ENCODE data around the gene PARD3.
"Not testable (repeated sequence)": the region's sequence is repeated elsewhere in the genome, so short reads cannot be mapped to it uniquely, and the experiment has no call there.

The PARD3 gene

GRCh38 chr10:34360984-34361383, 454.1 kb downstream of the PARD3 start:
- H3K9me3 ChIP-seq (ENCODE audit: control insufficient read depth, low read depth, low read length) = no peaks in the 10 kb centered on the region
- no peak overlapping the region for H3K27ac ChIP-seq (ENCODE audit: low read length)
- H3K27me3 ChIP-seq (ENCODE audit: control insufficient read depth, insufficient read depth, low read length) = no peaks in the 10 kb centered on the region
- H3K36me3 ChIP-seq (ENCODE audit: control insufficient read depth, low read depth, low read length) = peaks cover 8% of the 10 kb centered on the region
- no peak overlapping the region for H3K4me3 ChIP-seq (ENCODE audit: low read length)
- no peak overlapping the region for H3K9ac ChIP-seq (ENCODE audit: low read length)
- H3K4me1 ChIP-seq (ENCODE audit: control insufficient read depth, low read depth, low read length) = no peaks in the 10 kb centered on the region

GRCh38 chr10:34359435-34359813, 455.7 kb downstream of the PARD3 start:
- Histone ChIP-seq H3K27me3 (ENCODE audit: control insufficient read depth, insufficient read depth, low read length) (no peaks in the 10 kb centered on the region), H3K36me3 (ENCODE audit: control insufficient read depth, low read depth, low read length) (peaks cover 8% of the 10 kb centered on the region), H3K4me1 (ENCODE audit: control insufficient read depth, low read depth, low read length) (no peaks in the 10 kb centered on the region), H3K27ac (ENCODE audit: low read length) (no peak overlapping the region), H3K4me3 (ENCODE audit: low read length) (no peak overlapping the region), H3K9ac (ENCODE audit: low read length) (no peak overlapping the region), H3K9me3 (ENCODE audit: control insufficient read depth, low read depth, low read length) (no peaks in the 10 kb centered on the region)

- Histone ChIP-seq H3K36me3 (ENCODE audit: control insufficient read depth, low read depth, low read length) (peaks cover 8% of the 10 kb centered on the region), H3K9me3 (ENCODE audit: control insufficient read depth, low read depth, low read length) (no peaks in the 10 kb centered on the region), H3K4me1 (ENCODE audit: control insufficient read depth, low read depth, low read length) (no peaks in the 10 kb centered on the region), H3K9ac (ENCODE audit: low read length) (no peak overlapping the region), H3K4me3 (ENCODE audit: low read length) (no peak overlapping the region), H3K27ac (ENCODE audit: low read length) (no peak overlapping the region), H3K27me3 (ENCODE audit: control insufficient read depth, insufficient read depth, low read length) (no peaks in the 10 kb centered on the region)
Measured at GRCh38 chr10:34358729-34359434, 456.2 kb downstream of the PARD3 start.

GRCh38 chr10:34356463-34356862, 458.6 kb downstream of the PARD3 start:
- Histone ChIP-seq H3K27me3 (ENCODE audit: control insufficient read depth, insufficient read depth, low read length) (no peaks in the 10 kb centered on the region), H3K9ac (ENCODE audit: low read length) (no peak overlapping the region), H3K4me1 (ENCODE audit: control insufficient read depth, low read depth, low read length) (no peaks in the 10 kb centered on the region), H3K36me3 (ENCODE audit: control insufficient read depth, low read depth, low read length) (peaks cover 8% of the 10 kb centered on the region), H3K9me3 (ENCODE audit: control insufficient read depth, low read depth, low read length) (no peaks in the 10 kb centered on the region), H3K4me3 (ENCODE audit: low read length) (no peak overlapping the region), H3K27ac (ENCODE audit: low read length) (no peak overlapping the region)

- not testable (repeated sequence) for H3K9me3 ChIP-seq (ENCODE audit: control insufficient read depth, low read depth, low read length); H3K4me3 ChIP-seq (ENCODE audit: low read length); H3K27me3 ChIP-seq (ENCODE audit: control insufficient read depth, insufficient read depth, low read length); H3K27ac ChIP-seq (ENCODE audit: low read length); H3K9ac ChIP-seq (ENCODE audit: low read length); H3K4me1 ChIP-seq (ENCODE audit: control insufficient read depth, low read depth, low read length); H3K36me3 ChIP-seq (ENCODE audit: control insufficient read depth, low read depth, low read length)
Measured at GRCh38 chr10:34353530-34353929, 461.6 kb downstream of the PARD3 start.

- H3K9ac ChIP-seq (ENCODE audit: low read length); H3K4me3 ChIP-seq (ENCODE audit: low read length); H3K36me3 ChIP-seq (ENCODE audit: control insufficient read depth, low read depth, low read length); H3K4me1 ChIP-seq (ENCODE audit: control insufficient read depth, low read depth, low read length); H3K27me3 ChIP-seq (ENCODE audit: control insufficient read depth, insufficient read depth, low read length); H3K27ac ChIP-seq (ENCODE audit: low read length); H3K9me3 ChIP-seq (ENCODE audit: control insufficient read depth, low read depth, low read length): not testable (repeated sequence)
Measured at GRCh38 chr10:34352599-34353204, 462.4 kb downstream of the PARD3 start.

GRCh38 chr10:34351161-34351560, 463.9 kb downstream of the PARD3 start:
- Histone ChIP-seq H3K9me3 (ENCODE audit: control insufficient read depth, low read depth, low read length) (no peaks in the 10 kb centered on the region), H3K4me3 (ENCODE audit: low read length) (no peak overlapping the region), H3K4me1 (ENCODE audit: control insufficient read depth, low read depth, low read length) (no peaks in the 10 kb centered on the region), H3K36me3 (ENCODE audit: control insufficient read depth, low read depth, low read length) (no peaks in the 10 kb centered on the region), H3K9ac (ENCODE audit: low read length) (no peak overlapping the region), H3K27ac (ENCODE audit: low read length) (no peak overlapping the region), H3K27me3 (ENCODE audit: control insufficient read depth, insufficient read depth, low read length) (no peaks in the 10 kb centered on the region)

GRCh38 chr10:34348917-34349485, 466.1 kb downstream of the PARD3 start:
- Histone ChIP-seq H3K9me3 (ENCODE audit: control insufficient read depth, low read depth, low read length) (no peaks in the 10 kb centered on the region), H3K27me3 (ENCODE audit: control insufficient read depth, insufficient read depth, low read length) (no peaks in the 10 kb centered on the region), H3K9ac (ENCODE audit: low read length) (no peak overlapping the region), H3K27ac (ENCODE audit: low read length) (no peak overlapping the region), H3K4me3 (ENCODE audit: low read length) (no peak overlapping the region), H3K4me1 (ENCODE audit: control insufficient read depth, low read depth, low read length) (no peaks in the 10 kb centered on the region), H3K36me3 (ENCODE audit: control insufficient read depth, low read depth, low read length) (no peaks in the 10 kb centered on the region)

GRCh38 chr10:34348021-34348420, 467.1 kb downstream of the PARD3 start:
- H3K4me3 ChIP-seq (ENCODE audit: low read length) = no peak overlapping the region
- no peak overlapping the region for H3K9ac ChIP-seq (ENCODE audit: low read length)
- H3K27me3 ChIP-seq (ENCODE audit: control insufficient read depth, insufficient read depth, low read length) = no peaks in the 10 kb centered on the region
- H3K4me1 ChIP-seq (ENCODE audit: control insufficient read depth, low read depth, low read length) = no peaks in the 10 kb centered on the region
- H3K9me3 ChIP-seq (ENCODE audit: control insufficient read depth, low read depth, low read length) = no peaks in the 10 kb centered on the region
- no peaks in the 10 kb centered on the region for H3K36me3 ChIP-seq (ENCODE audit: control insufficient read depth, low read depth, low read length)
- H3K27ac ChIP-seq (ENCODE audit: low read length) = no peak overlapping the region

GRCh38 chr10:34347131-34347530, 468.0 kb downstream of the PARD3 start:
- no peaks in the 10 kb centered on the region for H3K9me3 ChIP-seq (ENCODE audit: control insufficient read depth, low read depth, low read length)
- no peak overlapping the region for H3K4me3 ChIP-seq (ENCODE audit: low read length)
- no peak overlapping the region for H3K9ac ChIP-seq (ENCODE audit: low read length)
- no peaks in the 10 kb centered on the region for H3K27me3 ChIP-seq (ENCODE audit: control insufficient read depth, insufficient read depth, low read length)
- H3K36me3 ChIP-seq (ENCODE audit: control insufficient read depth, low read depth, low read length) = no peaks in the 10 kb centered on the region
- H3K27ac ChIP-seq (ENCODE audit: low read length) = no peak overlapping the region
- H3K4me1 ChIP-seq (ENCODE audit: control insufficient read depth, low read depth, low read length) = no peaks in the 10 kb centered on the region

- no peaks in the 10 kb centered on the region for H3K9me3 ChIP-seq (ENCODE audit: control insufficient read depth, low read depth, low read length)
- H3K27ac ChIP-seq (ENCODE audit: low read length) = no peak overlapping the region
- H3K4me3 ChIP-seq (ENCODE audit: low read length) = no peak overlapping the region
- H3K36me3 ChIP-seq (ENCODE audit: control insufficient read depth, low read depth, low read length) = no peaks in the 10 kb centered on the region
- H3K4me1 ChIP-seq (ENCODE audit: control insufficient read depth, low read depth, low read length) = no peaks in the 10 kb centered on the region
- H3K9ac ChIP-seq (ENCODE audit: low read length) = no peak overlapping the region
- no peaks in the 10 kb centered on the region for H3K27me3 ChIP-seq (ENCODE audit: control insufficient read depth, insufficient read depth, low read length)
Measured at GRCh38 chr10:34346516-34347100, 468.5 kb downstream of the PARD3 start.

- no peaks in the 10 kb centered on the region for H3K27me3 ChIP-seq (ENCODE audit: control insufficient read depth, insufficient read depth, low read length)
- H3K9ac ChIP-seq (ENCODE audit: low read length) = no peak overlapping the region
- H3K4me1 ChIP-seq (ENCODE audit: control insufficient read depth, low read depth, low read length) = no peaks in the 10 kb centered on the region
- H3K4me3 ChIP-seq (ENCODE audit: low read length) = no peak overlapping the region
- H3K9me3 ChIP-seq (ENCODE audit: control insufficient read depth, low read depth, low read length) = no peaks in the 10 kb centered on the region
- H3K36me3 ChIP-seq (ENCODE audit: control insufficient read depth, low read depth, low read length) = no peaks in the 10 kb centered on the region
- H3K27ac ChIP-seq (ENCODE audit: low read length) = no peak overlapping the region
Measured at GRCh38 chr10:34345383-34345782, 469.7 kb downstream of the PARD3 start.

Measured in iPS-18a (cell line).